Measurements from ENCODE around the gene ACTL7A.
"Not testable (repeated sequence)": the region's sequence is repeated elsewhere in the genome, so short reads cannot be mapped to it uniquely, and the experiment has no call there.

Gene ACTL7A

GRCh38 chr9:108882052-108882888 is 20.2 kb downstream of the ACTL7A start:
- no peak for DNase-seq

DNA sequence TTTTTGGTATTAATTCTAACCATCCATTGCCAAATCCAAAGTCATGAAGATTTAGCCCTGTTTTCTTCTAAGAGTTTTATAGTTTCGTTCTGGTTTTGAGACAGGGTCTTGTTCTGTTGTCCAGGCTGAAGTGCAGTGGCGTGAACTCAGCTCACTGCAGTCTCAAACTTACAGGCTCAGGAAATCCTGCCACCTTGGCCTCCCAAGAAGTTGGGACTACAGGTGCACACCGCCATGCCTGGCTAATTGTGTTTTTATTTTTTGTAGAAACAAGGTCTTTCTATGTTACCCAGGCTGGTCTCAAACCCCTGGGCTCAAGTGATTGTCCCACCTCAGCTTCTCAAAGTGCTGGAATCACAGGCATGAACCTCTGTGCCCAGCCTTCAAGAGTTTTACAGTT is 21.0 kb downstream of the ACTL7A start:
- no peak for DNase-seq

GRCh38 chr9:108884701-108885100 is 22.6 kb downstream of the ACTL7A start:
- DNase-seq: no peak

DNA sequence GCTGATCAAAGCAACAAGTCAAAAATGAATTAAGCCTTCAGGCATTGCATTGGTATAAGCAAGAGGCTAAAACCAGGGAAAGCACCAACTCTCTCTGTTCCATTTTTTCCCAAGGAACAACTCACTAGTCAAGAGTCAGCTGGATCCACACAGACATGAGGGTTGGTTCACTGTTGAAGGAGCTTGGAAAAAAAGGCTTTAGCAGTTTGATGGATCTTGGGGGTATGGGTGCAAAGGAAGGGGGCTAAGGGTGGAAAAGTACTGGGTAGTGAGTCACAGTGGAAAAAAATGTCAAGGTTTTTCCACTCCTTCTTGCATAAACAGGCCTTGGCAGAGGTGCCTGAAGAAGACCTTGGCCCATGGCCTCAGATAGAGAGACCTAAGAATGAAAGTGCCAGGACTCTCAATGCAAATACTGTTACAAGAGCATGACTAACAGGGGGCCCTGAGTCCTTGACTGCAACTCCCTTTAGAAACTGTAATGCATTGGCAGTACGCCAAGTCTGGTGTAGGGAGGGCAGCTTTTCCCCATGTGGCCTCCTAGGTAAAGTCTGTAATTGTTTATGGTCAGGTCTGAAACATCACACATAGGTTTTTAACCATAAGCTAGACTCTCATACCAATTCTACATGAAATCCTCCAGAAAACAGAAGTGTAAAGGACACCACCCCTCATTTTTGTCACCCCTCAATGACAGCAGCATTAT is 23.7 kb downstream of the ACTL7A start:
- DNase-seq: peak; percentile 54

DNA sequence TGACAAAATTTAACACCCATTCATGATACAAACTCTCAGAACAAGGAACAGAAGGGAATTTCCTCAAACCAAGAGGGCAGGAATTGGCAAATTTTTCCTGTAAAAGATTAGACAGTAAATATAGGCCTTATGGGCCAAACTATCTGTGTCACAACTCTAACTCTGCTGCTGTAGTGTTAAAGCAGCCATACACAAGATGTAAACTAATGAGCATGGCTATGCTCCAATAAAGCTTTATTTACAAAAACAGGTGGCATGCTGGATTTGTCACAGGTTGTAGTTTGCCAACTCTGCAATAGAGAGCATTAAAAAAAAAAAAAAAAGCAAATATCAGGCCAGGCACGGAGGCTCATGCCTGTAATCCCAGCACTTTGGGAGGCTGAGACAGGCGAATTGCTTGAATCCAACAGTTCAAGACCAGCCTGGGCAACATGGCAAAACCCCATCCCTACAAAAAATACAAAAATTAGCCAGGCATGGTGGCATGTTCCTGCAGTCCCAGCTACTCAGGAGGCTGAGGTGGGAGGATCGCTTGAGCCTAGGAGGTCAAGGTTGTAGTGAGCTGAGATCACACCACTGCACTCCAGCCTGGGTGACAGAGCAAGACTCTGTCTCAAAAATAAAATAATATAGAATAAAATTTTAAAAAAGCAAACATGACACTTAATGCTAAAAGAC is 24.7 kb downstream of the ACTL7A start:
- DNase-seq: not testable (repeated sequence)

GRCh38 chr9:108889649-108890067 is 27.6 kb downstream of the ACTL7A start:
- no peak for DNase-seq

- no peak for DNase-seq
Measured at GRCh38 chr9:108894225-108894997, 32.3 kb downstream of the ACTL7A start.

- DNase-seq: no peak
Measured at GRCh38 chr9:108897324-108898096, 35.4 kb downstream of the ACTL7A start.

- not testable (repeated sequence) for DNase-seq
Measured at GRCh38 chr9:108899023-108899695, 37.1 kb downstream of the ACTL7A start.

DNA sequence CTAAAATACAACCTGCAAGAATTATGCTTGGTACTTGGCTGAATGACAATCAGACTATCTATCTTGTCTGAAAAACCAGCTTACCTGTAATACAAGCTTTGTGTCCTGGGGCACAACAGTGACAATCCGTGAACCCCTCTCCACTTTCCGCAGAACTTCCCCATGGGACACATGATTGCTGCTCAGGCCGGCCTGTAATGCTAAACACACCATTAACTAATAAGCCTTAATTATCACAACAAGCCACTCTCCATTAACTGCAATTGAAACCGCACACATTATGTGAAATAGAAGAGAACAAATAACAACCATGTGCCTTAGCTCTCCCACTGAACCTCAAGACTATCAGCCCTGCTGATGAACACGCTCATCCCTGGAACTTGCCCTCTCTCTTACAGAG is 38.1 kb downstream of the ACTL7A start:
- no peak for DNase-seq

DNA sequence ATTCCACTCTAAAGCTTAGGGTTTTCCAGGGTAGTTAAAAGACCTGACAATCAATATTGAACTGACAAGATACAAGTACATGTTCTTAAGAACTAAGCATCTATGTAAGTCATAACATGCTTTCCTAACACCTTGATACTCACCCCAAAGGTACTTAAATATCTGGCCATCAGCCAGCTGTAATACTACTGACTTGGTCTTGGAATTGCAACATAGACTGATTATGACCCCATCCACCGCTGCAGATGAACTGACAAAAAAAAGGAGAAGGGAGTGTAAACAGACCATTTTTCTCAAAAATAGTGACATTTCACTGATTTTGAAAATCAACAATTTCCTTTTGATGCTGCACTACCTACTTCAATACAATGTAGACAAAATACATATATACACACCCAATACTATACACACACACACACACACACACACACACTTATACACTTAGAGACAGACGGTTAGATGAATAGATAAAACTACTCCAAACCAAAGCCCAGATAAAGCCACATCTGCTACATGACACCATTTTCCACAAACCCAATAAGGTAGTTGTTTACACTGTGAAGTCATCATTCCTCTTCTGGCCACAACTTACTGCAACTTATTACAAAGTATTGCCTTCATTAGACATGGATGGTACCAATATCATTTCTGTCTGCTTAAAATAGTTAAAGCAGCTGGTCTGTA is 41.5 kb downstream of the ACTL7A start:
- DNase-seq: no peak

GRCh38 chr9:108904161-108904560 is 42.1 kb downstream of the ACTL7A start:
- no peak for DNase-seq

- DNase-seq: no peak
Measured at GRCh38 chr9:108905494-108905893, 43.4 kb downstream of the ACTL7A start.

- DNase-seq: no peak
Measured at GRCh38 chr9:108910402-108910801, 48.3 kb downstream of the ACTL7A start.

- DNase-seq: no peak
Measured at GRCh38 chr9:108910914-108911313, 48.8 kb downstream of the ACTL7A start.

DNA sequence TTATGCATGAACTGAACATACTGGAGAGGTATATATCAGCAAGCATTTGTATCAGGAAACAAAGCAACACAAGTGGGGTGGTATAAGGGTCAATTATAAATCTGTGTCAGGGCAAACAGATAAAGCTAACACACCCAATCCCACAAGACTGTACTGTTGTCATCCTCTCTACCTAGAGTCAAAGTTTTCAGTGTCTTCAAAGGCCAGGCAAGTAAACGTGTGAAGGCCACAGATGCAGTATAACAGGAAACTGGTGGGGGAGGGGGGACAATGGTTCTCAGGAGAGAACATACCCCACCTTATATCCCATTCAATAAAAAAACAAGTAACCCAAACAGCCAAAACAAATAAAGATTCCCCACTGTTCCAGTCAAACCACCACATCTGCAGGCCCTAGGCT is 49.8 kb downstream of the ACTL7A start:
- no peak for DNase-seq
